ENCODE measurements around the gene BEGAIN.

DNA sequence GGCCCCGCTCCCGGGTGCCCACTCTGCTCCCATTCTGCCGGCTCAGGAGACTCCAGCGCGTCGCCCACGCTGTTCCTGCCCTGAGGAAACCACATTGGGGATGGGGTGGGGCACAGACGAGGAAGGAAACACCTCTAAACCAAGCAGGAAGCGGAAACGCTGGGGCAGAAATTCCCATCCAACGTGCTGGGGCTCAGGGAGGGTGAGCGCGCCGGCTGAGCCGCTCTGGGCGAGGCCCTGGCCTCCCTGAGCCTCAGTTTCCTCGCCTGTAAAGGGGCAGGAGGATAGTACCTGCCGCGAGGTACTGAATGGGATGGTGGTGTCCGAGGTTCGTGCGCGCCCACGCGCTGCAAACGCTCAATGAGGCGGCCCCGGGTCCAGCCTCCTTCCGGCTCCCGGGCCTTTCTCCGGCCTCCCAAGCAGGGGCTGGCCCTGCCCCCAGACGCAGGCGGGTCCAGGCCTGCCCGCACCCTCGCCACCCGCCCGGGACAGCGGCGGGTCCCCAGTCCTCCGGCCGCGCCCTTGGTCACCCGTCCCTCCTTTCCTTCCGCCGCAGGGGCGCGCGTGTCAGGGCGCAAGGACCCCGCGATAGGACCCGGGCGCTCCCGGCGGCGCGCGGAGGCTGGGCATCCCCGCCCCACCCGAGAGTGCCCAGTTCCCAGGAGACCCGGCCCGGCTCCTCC lies 673 bp downstream of the BEGAIN start:
- no peak for TF ChIP-seq POLR2A (IDR thresholded peaks at IDR 0.05; ENCODE audit: low read depth, low read length)
- TF ChIP-seq POLR2AphosphoS5 (IDR thresholded peaks at IDR 0.05; ENCODE audit: low read depth, low read length) = no peak
- no peak for TF ChIP-seq TAF1 (IDR thresholded peaks at IDR 0.05; ENCODE audit: borderline replicate concordance, low read depth, low read length)

Measured in GM12892 (cell line).